ENCODE measurements around the gene JPH4. TPM values are rescaled to one million over a fixed set of nuclear protein-coding genes. Genes with fewer than 3 reads are reported as not detected.

The JPH4 gene
- total RNA-seq: 1 to 10 TPM; 4.3 to 5.6 TPM
- long read RNA-seq, donor 1, full-length matches to known transcripts: 1 of 2 reads
- long read RNA-seq, donor 1, partial matches to known transcripts: 1 of 2 reads
- long read RNA-seq, donor 1, other reads (novel, unspliced or antisense): 0 of 2 reads
- long read RNA-seq, donor 2, partial matches to known transcripts: 0 of 1 reads
- long read RNA-seq, donor 2, other reads (novel, unspliced or antisense): 0 of 1 reads

GRCh38 chr14:23578560-23579310, at the start of gene JPH4:
JPH4 (minus strand) TSS chr14:23578790; CDS start chr14:23577453, 1,337 bp downstream.
- intact Hi-C loops (cut with DNase I): no loop called here
- DNase-seq (ENCODE audit: low spot score): peak; percentile 69

DNA sequence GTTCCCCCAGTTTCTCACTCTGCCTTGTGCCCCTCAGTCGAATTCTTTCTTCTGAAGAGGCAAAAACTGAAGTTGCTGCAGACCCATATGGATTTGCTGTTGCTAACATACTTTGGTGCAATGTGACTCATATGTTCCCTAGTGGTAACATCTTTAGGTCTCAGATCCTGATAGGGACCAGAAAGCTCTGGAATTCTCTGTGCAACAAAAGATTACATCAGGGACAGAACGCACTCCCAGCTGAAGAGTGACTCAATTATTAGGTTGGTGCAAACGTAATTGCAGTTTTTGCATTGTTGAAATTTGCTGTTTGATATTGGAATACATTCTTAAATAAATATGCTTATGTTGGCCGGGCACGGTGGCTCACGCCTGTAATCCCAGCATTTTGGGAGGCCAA, 49.4 kb upstream of the JPH4 start:
- DNase-seq (ENCODE audit: low spot score): no peak
- intact Hi-C loops (cut with DNase I): no loop called here

GRCh38 chr14:23626946-23627345, 48.4 kb upstream of the JPH4 start:
- intact Hi-C loops (cut with DNase I): no loop called here
- DNase-seq (ENCODE audit: low spot score): no peak

DNA sequence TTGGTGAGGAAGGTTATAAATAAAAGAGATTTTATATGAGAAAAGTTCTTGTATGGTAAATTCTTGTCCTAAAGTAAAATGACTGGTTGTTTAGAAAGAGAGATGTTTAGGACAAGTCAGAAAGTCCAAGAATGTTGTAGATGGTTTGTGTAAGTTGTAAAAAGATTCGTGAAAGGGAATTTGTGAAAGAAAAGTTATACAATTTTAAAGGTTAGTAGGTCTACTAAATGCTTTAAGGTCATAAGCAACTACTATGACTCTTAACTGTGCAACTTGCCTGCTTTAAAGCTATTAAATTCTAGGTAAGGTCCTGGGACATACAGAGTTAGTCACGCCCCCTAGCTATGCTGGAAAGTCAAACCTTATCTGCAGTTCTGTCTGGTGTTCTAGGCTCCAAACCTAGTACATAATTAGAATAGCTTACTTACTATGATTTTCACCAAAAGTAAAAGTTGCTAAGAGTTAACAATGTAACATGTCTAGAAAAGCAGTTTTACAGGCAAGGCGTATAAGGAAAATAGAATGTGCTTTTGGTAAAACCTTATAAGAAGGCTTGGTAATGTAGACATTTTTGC, 46.3 kb upstream of the JPH4 start:
- intact Hi-C loops (cut with DNase I): no loop called here
- DNase-seq (ENCODE audit: low spot score): no peak

DNA sequence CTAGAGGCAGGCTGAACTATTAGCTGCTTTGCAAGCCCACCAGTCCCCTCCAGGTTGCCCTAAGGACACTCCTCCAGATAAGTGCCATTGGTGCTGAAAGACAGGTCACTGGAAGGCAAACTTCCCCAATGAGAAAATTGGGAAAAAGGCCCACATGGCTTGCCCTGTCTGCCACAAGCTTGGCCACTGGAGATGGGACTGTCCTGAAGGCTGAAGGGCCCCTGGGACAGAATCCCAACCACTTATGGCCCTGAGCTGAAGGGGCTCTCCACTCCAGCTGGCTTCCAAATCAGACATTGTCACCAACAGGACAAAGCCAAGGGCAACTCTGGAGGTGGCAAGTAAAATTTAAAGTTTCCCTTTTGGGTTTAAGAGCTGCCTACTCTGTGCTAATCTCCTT, 45.4 kb upstream of the JPH4 start:
- DNase-seq (ENCODE audit: low spot score): no peak
- intact Hi-C loops (cut with DNase I): no loop called here

DNA sequence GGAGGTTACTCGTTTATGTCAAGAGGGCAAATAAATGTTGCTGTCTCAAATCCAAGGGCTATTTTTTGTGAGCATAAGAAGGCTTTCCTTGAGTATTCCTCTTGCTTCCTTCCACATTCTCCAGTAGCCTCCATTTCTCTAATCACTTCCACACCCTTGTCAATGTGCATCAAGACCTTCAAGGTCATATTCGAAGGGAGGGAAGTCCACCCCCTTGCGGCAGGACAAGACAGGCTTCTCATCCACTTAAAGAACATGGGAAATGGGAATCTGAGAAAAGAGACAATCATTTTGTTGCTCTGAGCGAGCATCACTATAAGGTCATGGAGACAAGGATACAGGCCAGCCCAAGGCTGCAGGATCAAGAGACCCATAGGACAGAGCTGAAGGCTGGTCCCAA, 44.4 kb upstream of the JPH4 start:
- intact Hi-C loops (cut with DNase I): no loop called here
- no peak for DNase-seq (ENCODE audit: low spot score)

DNA sequence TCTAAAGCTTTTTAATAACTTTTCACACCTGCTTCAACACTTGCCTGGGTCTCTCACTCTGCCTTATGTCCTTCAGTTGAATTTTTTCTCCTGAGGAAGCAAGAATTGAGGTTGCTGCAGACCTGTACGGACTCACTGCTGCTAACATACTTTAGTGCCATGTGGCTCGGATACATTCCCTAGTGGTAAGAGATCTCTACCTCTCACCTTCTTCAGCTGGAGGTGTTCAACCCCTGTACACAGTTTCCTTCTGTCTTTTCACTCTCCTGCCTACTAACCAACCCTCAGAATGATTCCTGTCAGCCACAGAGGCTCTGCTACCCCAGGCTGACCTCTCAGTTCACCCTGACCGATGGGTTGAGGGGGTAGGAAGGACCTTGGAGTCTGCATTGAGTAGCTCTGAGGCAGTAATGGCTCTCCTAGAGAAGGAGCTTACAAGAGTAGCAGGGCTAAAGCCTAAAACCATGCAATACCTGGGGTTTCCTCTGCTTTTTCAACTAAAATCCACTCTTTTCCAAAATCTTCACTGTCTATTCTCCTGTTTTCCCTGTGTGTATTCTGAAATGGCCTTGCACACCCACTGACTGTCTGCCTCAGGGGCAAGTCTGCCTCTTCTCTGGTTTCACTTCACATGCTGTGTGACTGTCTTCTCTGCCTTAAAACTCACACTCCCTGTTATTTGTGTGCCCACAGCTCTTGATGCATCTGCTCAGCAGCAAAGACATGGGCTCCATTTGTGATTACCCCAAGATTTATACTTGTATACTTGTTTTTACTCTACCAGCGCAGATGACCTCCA, 43.5 kb upstream of the JPH4 start:
- intact Hi-C loops (cut with DNase I): no loop called here

GRCh38 chr14:23621204-23621931, 42.8 kb upstream of the JPH4 start:
- no peak for DNase-seq (ENCODE audit: low spot score)
- intact Hi-C loops (cut with DNase I): no loop called here

More for the DNA sequence above, 43.5 kb upstream of the JPH4 start:
- DNase-seq (ENCODE audit: low spot score): no peak

DNA sequence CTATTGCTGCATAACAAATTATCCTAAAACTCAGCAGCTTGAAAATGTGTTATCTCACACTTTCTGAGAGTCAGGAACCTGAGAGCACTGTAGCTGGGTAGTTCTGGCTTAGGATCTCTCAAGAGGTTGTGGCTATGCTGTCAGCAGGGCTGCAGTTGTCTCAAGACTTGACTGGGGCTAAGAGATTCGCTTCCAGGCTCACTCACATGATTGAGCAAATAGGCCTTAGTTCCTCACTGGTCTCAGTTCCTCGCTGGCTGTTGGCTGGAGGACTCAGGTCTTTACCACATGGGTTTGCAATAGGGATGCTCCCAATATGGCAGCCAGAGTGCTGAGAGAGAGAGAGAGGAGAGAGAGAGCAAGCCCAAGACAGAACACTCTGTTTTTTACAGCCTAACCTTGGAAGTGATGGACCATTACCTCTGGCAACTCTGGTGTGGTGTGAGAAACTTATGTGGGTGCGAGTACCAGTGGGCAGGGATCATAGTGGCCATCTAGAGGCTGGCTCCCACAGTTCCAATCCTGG, 41.6 kb upstream of the JPH4 start:
- intact Hi-C loops (cut with DNase I): no loop called here

DNA sequence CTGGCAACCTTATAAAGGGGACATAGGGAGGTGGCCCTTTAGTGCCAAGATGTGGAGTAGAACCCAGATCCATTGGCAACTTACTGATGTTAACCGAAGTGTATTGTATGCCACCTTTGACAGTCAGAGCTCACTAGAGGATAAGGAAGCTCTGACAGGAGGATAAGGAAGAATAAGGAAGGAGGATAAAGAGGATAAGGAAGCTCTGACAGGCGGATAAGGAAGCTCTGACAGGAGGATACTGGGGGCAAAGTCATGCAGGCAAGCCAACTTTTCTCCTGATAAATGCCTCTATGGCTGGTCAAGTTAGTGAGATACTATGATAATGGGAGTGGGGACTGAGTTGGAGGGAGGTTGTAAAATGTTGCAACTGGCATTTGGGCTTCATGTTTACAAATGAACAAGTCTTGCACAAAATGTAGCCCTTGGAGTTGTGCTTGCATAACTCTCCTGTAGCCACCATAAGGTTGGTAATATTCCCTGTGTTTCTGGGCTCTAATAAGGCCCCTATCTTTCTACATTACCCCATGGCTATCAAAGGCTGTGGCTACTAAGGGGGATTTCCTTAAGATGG, 39.9 kb upstream of the JPH4 start:
- intact Hi-C loops (cut with DNase I): no loop called here
- DNase-seq (ENCODE audit: low spot score): no peak

More for the DNA sequence above, 41.6 kb upstream of the JPH4 start:
- no peak for DNase-seq (ENCODE audit: low spot score)

- intact Hi-C loops (cut with DNase I): no loop called here
- no peak for DNase-seq (ENCODE audit: low spot score)
These were observed 38.9 kb upstream of the JPH4 start for GRCh38 chr14:23617539-23617938.

GRCh38 chr14:23615856-23616255, 37.3 kb upstream of the JPH4 start:
- intact Hi-C loops (cut with DNase I): no loop called here
- no peak for DNase-seq (ENCODE audit: low spot score)

DNA sequence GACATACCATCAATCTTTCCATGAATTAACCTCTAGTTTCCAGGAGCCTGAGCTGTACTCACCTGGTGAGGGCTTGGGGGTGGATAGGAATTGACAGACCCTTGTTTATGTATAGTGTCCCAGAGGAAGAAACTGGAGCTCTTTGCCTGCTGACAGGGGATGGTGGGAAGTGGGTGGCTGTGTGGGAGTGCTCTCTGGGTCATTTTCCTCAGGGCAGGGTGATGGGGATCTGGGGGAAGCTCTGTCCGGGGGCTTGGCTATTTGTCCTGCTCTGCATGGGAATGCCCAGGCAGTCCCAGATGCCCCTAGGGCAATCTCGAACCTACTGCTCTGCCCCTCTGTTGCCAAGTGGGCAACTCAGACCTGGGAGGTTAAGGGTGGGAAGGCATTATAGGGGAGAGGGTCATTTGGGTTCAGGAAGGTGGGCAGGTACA, 35.8 kb upstream of the JPH4 start:
- intact Hi-C loops (cut with DNase I): no loop called here
- no peak for DNase-seq (ENCODE audit: low spot score)

- DNase-seq (ENCODE audit: low spot score): no peak
- intact Hi-C loops (cut with DNase I): no loop called here
These were observed 34.9 kb upstream of the JPH4 start for GRCh38 chr14:23613242-23614070.

DNA sequence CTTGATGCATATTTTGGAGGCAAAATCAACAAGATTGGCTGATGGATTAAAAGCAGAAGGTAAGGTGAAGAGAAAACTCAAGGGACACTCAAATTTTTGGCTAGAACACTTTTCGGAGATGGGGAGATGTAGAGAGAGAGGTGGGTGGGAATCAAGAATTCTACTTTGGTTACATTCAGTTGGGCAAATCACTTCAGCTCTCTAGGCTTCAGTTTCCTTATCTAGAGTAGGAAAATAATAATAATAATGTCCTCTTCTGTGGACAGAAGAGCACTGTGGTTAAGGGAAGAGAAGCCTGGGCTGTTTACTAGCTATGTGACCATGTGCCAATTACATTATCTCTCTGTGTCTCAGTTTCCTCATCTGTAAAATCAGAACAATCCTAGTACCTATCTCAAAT, 34.2 kb upstream of the JPH4 start:
- intact Hi-C loops (cut with DNase I): no loop called here
- DNase-seq (ENCODE audit: low spot score): no peak

- DNase-seq (ENCODE audit: low spot score): no peak
- intact Hi-C loops (cut with DNase I): no loop called here
These were observed 33.8 kb upstream of the JPH4 start for GRCh38 chr14:23612354-23612732.

GRCh38 chr14:23610815-23611289, 32.3 kb upstream of the JPH4 start:
- DNase-seq (ENCODE audit: low spot score): no peak
- intact Hi-C loops (cut with DNase I): no loop called here

All from posterior vena cava (tissue), 2 donors.